Activated naive CD4-positive, alpha-beta T cell (primary cell): Measurements from ENCODE around the gene CACNA1E.

Source experiments
- DNase-seq, 4 experiments: peaks; one replicate each; lab custom pipeline; 2025; lab: John Stamatoyannopoulos, UW

CACNA1E gene

GRCh38 chr1:181484821-181485220 lies 1.5 kb downstream of the CACNA1E start:
- DNase-seq: no peak

GRCh38 chr1:181485287-181486097 lies 2.2 kb downstream of the CACNA1E start:
- DNase-seq: no peak

GRCh38 chr1:181486098-181486420 lies 2.7 kb downstream of the CACNA1E start:
- no peak for DNase-seq

GRCh38 chr1:181488866-181489265 lies 5.5 kb downstream of the CACNA1E start:
- no peak for DNase-seq

GRCh38 chr1:181490276-181490675 lies 7.0 kb downstream of the CACNA1E start:
- no peak for DNase-seq

- DNase-seq: no peak
These were observed 7.7 kb downstream of the CACNA1E start for GRCh38 chr1:181490740-181491712.

- DNase-seq: no peak
These were observed 9.8 kb downstream of the CACNA1E start for GRCh38 chr1:181493166-181493565.

- no peak for DNase-seq
These were observed 10.6 kb downstream of the CACNA1E start for GRCh38 chr1:181493885-181494284.

GRCh38 chr1:181496759-181497158 lies 13.4 kb downstream of the CACNA1E start:
- DNase-seq: no peak

- DNase-seq: no peak
These were observed 14.6 kb downstream of the CACNA1E start for GRCh38 chr1:181497870-181498269.

GRCh38 chr1:181499825-181500224 lies 16.5 kb downstream of the CACNA1E start:
- DNase-seq: no peak

GRCh38 chr1:181500636-181501035 lies 17.3 kb downstream of the CACNA1E start:
- DNase-seq: no peak

- no peak for DNase-seq
These were observed 18.3 kb downstream of the CACNA1E start for GRCh38 chr1:181501612-181502011.

- no peak for DNase-seq
These were observed 20.0 kb downstream of the CACNA1E start for GRCh38 chr1:181503171-181503810.

GRCh38 chr1:181504399-181504842 lies 21.1 kb downstream of the CACNA1E start:
- no peak for DNase-seq

- no peak for DNase-seq
These were observed 23.4 kb downstream of the CACNA1E start for GRCh38 chr1:181506563-181507353.

GRCh38 chr1:181508486-181509165 lies 25.3 kb downstream of the CACNA1E start:
- no peak for DNase-seq

GRCh38 chr1:181513786-181514297 lies 30.5 kb downstream of the CACNA1E start:
- DNase-seq: no peak

GRCh38 chr1:181514298-181515290 lies 31.3 kb downstream of the CACNA1E start:
- DNase-seq: no peak

- DNase-seq: no peak
These were observed 33.4 kb downstream of the CACNA1E start for GRCh38 chr1:181516706-181517105.
